Stimulated activated CD4-positive, alpha-beta T cell treated with anti-CD3 and anti-CD28 coated beads, Interleukin-1b, Interleukin-23, amount 100 ng/mL, for 4 hours (primary cell): ENCODE data around the gene MORN1.

ENCODE experiments used
- DNase-seq, 2 donors: peaks; one replicate each; pipeline ENCODE4 v3.0.0-alpha.2; 2020; ENCODE audit warnings: low read depth in 2 of 2

The MORN1 gene

GRCh38 chr1:2292725-2293450, 98.5 kb downstream of the MORN1 start:
- DNase-seq: no peak

GRCh38 chr1:2291577-2291976, 99.8 kb downstream of the MORN1 start:
- DNase-seq: no peak

GRCh38 chr1:2290595-2291510, 100.5 kb downstream of the MORN1 start:
- DNase-seq: peak; percentile 64 to 74

- no peak for DNase-seq
These were observed 101.2 kb downstream of the MORN1 start for GRCh38 chr1:2290171-2290578.

GRCh38 chr1:2289607-2290006, 101.7 kb downstream of the MORN1 start:
- DNase-seq: no peak

GRCh38 chr1:2288816-2289536, 102.4 kb downstream of the MORN1 start:
- no peak for DNase-seq

GRCh38 chr1:2288311-2288710, 103.0 kb downstream of the MORN1 start:
- no peak for DNase-seq

- no peak for DNase-seq
These were observed 103.7 kb downstream of the MORN1 start for GRCh38 chr1:2287649-2288048.

- DNase-seq: no peak
These were observed 104.4 kb downstream of the MORN1 start for GRCh38 chr1:2286923-2287322.

- no peak for DNase-seq
These were observed 106.4 kb downstream of the MORN1 start for GRCh38 chr1:2284932-2285331.

- DNase-seq: no peak
These were observed 107.1 kb downstream of the MORN1 start for GRCh38 chr1:2283991-2284895.

- no peak for DNase-seq
These were observed 107.9 kb downstream of the MORN1 start for GRCh38 chr1:2283371-2283990.

- no peak for DNase-seq
These were observed 108.6 kb downstream of the MORN1 start for GRCh38 chr1:2282556-2283270.

GRCh38 chr1:2279817-2280216, 111.5 kb downstream of the MORN1 start:
- no peak for DNase-seq

GRCh38 chr1:2279210-2279639, 112.1 kb downstream of the MORN1 start:
- no peak for DNase-seq

- DNase-seq: no peak
These were observed 112.7 kb downstream of the MORN1 start for GRCh38 chr1:2278591-2279209.

GRCh38 chr1:2277741-2278488, 113.4 kb downstream of the MORN1 start:
- no peak for DNase-seq

- no peak for DNase-seq
These were observed 114.4 kb downstream of the MORN1 start for GRCh38 chr1:2276803-2277580.
